Measurements from ENCODE around the gene ARID3B. TPM values are rescaled to one million over a fixed set of nuclear protein-coding genes. Genes with fewer than 3 reads are reported as not detected.
A peak's percentile ranks its signal among the peaks of the same experiment; 100 is the strongest.

Gene ARID3B
- total and polyA plus RNA-seq, 7 donors = 1.8 to 5.5 (median 3.0) TPM

GRCh38 chr15:74545776-74546656 is 5.0 kb downstream of the ARID3B start:
- no peaks in the 10 kb centered on the region for H3K9me3 ChIP-seq
- no peak overlapping the region for H3K4me3 ChIP-seq
- H3K4me1 ChIP-seq = peaks cover 33% of the 10 kb centered on the region
- H3K27ac ChIP-seq = peak overlapping the region; percentile 71
- WGBS, 3 donors = 1% methylated on average over 23 of the region's 23 CpGs
- H3K36me3 ChIP-seq (ENCODE audit: insufficient read depth in 1 of 2, low read depth in 1 of 2) = peaks cover 0 to 2% of the 10 kb centered on the region in 2 donors
- DNase-seq (peak; percentile 97 to 98), ATAC-seq (peak; percentile 96 to 97 (median 97))
- H3K27me3 ChIP-seq (ENCODE audit: insufficient read depth in 3 of 3, low read length in 2 of 3) = no peaks in the 10 kb centered on the region
- TF ChIP-seq, protein P1, sequence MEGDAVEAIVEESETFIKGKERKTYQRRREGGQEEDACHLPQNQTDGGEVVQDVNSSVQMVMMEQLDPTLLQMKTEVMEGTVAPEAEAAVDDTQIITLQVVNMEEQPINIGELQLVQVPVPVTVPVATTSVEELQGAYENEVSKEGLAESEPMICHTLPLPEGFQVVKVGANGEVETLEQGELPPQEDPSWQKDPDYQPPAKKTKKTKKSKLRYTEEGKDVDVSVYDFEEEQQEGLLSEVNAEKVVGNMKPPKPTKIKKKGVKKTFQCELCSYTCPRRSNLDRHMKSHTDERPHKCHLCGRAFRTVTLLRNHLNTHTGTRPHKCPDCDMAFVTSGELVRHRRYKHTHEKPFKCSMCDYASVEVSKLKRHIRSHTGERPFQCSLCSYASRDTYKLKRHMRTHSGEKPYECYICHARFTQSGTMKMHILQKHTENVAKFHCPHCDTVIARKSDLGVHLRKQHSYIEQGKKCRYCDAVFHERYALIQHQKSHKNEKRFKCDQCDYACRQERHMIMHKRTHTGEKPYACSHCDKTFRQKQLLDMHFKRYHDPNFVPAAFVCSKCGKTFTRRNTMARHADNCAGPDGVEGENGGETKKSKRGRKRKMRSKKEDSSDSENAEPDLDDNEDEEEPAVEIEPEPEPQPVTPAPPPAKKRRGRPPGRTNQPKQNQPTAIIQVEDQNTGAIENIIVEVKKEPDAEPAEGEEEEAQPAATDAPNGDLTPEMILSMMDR (IDR thresholded peaks at IDR 0.05) = no peak
- intact Hi-C loops (cut with DNase I) = loop anchor here (1.0 to 10.0 kb wide), 2 partner anchors 69 to 81 kb away; partner anchors contain the start of genes CLK3 (in 1 of the 2) and UBL7 (in 1 of the 2)

GRCh38 chr15:74547616-74548015 is 6.6 kb downstream of the ARID3B start:
- H3K27ac ChIP-seq = no peak overlapping the region
- H3K27me3 ChIP-seq (ENCODE audit: insufficient read depth in 3 of 3, low read length in 2 of 3) = no peaks in the 10 kb centered on the region
- intact Hi-C loops (cut with DNase I) = loop anchor here in 1 of 2 donors (10.0 kb wide), 1 partner anchor 83 kb away; the partner anchor contains the start of gene UBL7
- peaks cover 0 to 9% of the 10 kb centered on the region in 2 donors for H3K36me3 ChIP-seq (ENCODE audit: insufficient read depth in 1 of 2, low read depth in 1 of 2)
- H3K4me3 ChIP-seq = no peak overlapping the region
- DNase-seq (no peak), ATAC-seq (no peak)
- H3K9me3 ChIP-seq = no peaks in the 10 kb centered on the region
- peaks cover 28% of the 10 kb centered on the region for H3K4me1 ChIP-seq
- TF ChIP-seq, protein P1 (IDR thresholded peaks at IDR 0.05) = no peak
- 74 to 79% (median 78%) methylated on average over 3 of the region's 3 CpGs for WGBS, 3 donors

- H3K36me3 ChIP-seq (ENCODE audit: insufficient read depth in 1 of 2, low read depth in 1 of 2) = peaks cover 0 to 9% of the 10 kb centered on the region in 2 donors
- no peaks in the 10 kb centered on the region for H3K9me3 ChIP-seq
- H3K27ac ChIP-seq = no peak overlapping the region
- DNase-seq = no peak
- no peak for ATAC-seq
- H3K27me3 ChIP-seq (ENCODE audit: insufficient read depth in 3 of 3, low read length in 2 of 3) = no peaks in the 10 kb centered on the region
- H3K4me3 ChIP-seq = no peak overlapping the region
- TF ChIP-seq, protein P1 (IDR thresholded peaks at IDR 0.05) = no peak
- H3K4me1 ChIP-seq = peaks cover 28% of the 10 kb centered on the region
- WGBS, 3 donors = 29 to 64% (median 34%) methylated on average over 5 of the region's 5 CpGs
- intact Hi-C loops (cut with DNase I) = loop anchor here in 1 of 2 donors (10.0 kb wide), 1 partner anchor 83 kb away; the partner anchor contains the start of gene UBL7
These were observed 7.2 kb downstream of the ARID3B start for GRCh38 chr15:74548241-74548640.

- TF ChIP-seq, protein P1 (IDR thresholded peaks at IDR 0.05) = no peak
These were observed 8.8 kb downstream of the ARID3B start for GRCh38 chr15:74549816-74550215.

More at GRCh38 chr15:74549816-74550215, 8.8 kb downstream of the ARID3B start:
- intact Hi-C loops (cut with DNase I) = loop anchor here in 1 of 2 donors (5.0 to 10.0 kb wide), 2 partner anchors 37 to 85 kb away; partner anchors contain the start of gene UBL7
- H3K4me3 ChIP-seq = no peak overlapping the region
- DNase-seq = no peak
- H3K9me3 ChIP-seq = no peaks in the 10 kb centered on the region
- H3K27ac ChIP-seq = no peak overlapping the region
- H3K36me3 ChIP-seq (ENCODE audit: insufficient read depth in 1 of 2, low read depth in 1 of 2) = peaks cover 0 to 9% of the 10 kb centered on the region in 2 donors
- peaks cover 28% of the 10 kb centered on the region for H3K4me1 ChIP-seq
- H3K27me3 ChIP-seq (ENCODE audit: insufficient read depth in 3 of 3, low read length in 2 of 3) = no peaks in the 10 kb centered on the region
- WGBS, 3 donors = 91 to 96% (median 95%) methylated on average over 5 of the region's 5 CpGs
- no peak for ATAC-seq

Measured in psoas muscle (tissue), 8 donors.